Measurements from ENCODE around the gene ISG15. TPM values are rescaled to one million over a fixed set of nuclear protein-coding genes. Genes with fewer than 3 reads are reported as not detected.
"Not testable (repeated sequence)": the region's sequence is repeated elsewhere in the genome, so short reads cannot be mapped to it uniquely, and the experiment has no call there.

Gene ISG15
- total RNA-seq, 2 donors from 2014 or later = 91.6 to 97.5 TPM

DNA sequence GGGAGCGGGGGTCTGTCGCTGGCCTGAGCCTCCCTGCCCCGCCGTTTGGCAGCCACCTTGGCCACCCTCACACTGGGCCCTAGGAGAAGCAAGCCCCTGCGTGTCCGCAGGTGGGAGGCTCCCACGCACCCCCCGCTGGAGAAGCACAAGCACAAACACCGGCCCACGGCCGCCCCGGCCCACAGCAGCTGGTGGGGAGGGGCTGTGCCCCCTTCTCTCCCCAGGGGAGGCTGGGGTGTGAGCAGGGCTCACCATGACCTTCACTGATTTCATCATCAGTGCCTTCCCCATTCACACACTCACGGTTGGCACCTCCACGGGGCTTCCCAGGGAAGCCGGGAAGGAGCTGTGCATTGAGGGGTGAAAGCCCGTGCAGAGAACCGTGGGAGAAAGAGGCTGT lies 14.5 kb downstream of the ISG15 start:
- no peaks in the 10 kb centered on the region for H3K36me3 Mint-ChIP-seq
- H3K27ac Mint-ChIP-seq = no peak overlapping the region
- ATAC-seq (no peak), DNase-seq (ENCODE audit: low spot score in 2 of 2) (no peak)
- H3K9me3 Mint-ChIP-seq = no peaks in the 10 kb centered on the region

DNA sequence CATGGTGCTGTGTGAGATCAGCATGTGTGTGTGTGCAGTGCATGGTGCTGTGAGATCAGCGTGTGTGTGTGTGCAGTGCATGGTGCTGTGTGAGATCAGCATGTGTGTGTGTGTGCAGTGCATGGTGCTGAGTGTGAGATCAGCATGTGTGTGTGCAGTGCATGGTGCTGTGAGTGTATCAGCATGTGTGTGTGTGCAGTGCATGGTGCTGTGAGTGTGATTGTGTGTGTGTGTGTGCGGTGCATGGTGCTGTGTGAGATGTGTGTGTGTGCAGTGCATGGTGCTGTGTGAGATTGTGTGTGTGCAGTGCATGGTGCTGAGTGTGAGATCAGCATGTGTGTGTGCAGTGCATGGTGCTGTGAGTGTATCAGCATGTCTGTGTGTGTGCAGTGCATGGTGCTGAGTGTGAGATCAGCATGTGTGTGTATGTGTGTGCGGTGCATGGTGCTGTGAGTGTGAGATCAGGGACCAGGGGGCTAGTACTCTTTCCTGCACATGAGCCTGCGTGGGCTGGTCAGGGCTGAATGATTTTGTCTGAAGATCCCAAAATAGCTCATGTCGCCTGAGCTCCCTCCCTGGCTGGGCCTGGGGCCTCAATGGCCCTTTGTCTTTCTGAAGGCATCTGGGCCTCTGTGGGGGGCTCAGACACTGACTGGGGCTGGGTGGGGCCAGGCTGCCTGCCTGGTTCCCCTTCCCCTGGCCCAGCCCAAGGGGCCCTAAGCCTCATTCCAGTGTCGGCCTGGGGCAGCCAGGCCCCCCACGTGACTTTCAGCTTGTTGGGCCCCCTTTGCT lies 17.8 kb downstream of the ISG15 start:
- ATAC-seq; H3K27ac Mint-ChIP-seq; H3K9me3 Mint-ChIP-seq; DNase-seq (ENCODE audit: low spot score in 2 of 2); H3K36me3 Mint-ChIP-seq: not testable (repeated sequence)

DNA sequence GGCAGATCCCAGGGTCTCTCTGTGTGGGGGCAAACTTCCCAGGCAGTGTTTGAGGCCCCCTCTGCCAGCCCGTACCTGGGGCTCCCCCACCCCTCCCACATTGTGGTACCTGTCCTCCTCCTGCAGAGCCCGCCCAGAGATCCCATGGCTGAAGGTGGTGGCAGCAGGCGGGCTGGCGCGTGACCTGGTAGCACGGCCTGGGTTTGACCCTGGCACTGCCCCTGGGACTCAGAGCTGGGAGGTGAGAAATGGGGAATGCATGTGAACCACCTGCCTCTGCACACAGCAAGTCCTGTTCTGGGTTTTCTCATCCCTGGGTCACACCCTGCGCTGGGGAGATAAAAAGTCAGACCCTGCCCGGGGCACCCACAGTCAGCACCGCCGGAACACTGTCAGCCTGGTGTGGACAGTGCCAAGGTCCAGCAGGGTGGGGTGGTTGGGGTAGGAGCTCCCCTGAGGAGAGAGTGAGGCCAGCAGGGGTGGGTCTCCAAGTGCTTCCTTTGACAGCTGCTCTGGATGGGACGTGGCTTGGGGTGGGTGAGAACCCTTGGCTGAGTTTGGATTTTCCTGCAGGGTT lies 18.4 kb downstream of the ISG15 start:
- Mint-ChIP-seq H3K9me3 (no peaks in the 10 kb centered on the region), H3K36me3 (no peaks in the 10 kb centered on the region), H3K27ac (peak overlapping the region in 1 of 2 donors; percentile 74)
- DNase-seq (ENCODE audit: low spot score in 2 of 2) = no peak
- ATAC-seq = no peak

- peak overlapping the region; percentile 36 to 74 for H3K27ac Mint-ChIP-seq
- ATAC-seq (no peak), DNase-seq (ENCODE audit: low spot score in 2 of 2) (no peak)
- no peaks in the 10 kb centered on the region for H3K9me3 Mint-ChIP-seq
- no peaks in the 10 kb centered on the region for H3K36me3 Mint-ChIP-seq
Observed at GRCh38 chr1:1032424-1032823, 19.1 kb downstream of the ISG15 start.

DNA sequence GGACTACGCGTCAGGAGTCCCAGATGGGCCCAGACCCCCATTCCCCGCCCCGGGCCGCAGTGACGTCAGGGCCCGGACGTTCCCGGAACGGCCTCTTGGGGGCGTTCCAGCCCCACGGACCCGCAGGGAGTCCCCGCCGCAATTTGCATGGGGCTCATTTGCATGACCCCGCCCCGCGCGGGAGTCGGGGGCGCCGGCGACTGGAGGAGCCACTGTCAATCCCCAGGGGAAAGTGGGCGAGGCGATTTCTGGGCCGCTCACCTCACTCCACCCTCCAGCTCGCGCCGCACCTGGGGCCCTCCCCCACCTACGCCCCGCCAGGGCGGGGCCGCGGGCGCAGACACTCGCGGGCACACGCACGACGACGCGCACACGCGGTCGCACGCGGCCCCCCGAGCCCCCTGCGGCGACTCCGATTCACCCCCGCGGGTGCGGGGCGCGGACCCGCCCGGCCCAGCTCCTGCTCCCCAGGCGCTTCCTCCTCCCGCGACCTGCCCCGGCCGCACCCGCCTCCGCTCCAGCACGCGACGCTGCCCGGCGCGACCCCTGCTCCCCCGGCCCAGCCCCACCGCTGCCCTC lies 19.8 kb downstream of the ISG15 start:
- ATAC-seq (peak; percentile 96), DNase-seq (ENCODE audit: low spot score in 2 of 2) (peak; percentile 95 to 99)
- no peak overlapping the region for H3K27ac Mint-ChIP-seq
- H3K36me3 Mint-ChIP-seq = no peaks in the 10 kb centered on the region
- no peaks in the 10 kb centered on the region for H3K9me3 Mint-ChIP-seq

DNA sequence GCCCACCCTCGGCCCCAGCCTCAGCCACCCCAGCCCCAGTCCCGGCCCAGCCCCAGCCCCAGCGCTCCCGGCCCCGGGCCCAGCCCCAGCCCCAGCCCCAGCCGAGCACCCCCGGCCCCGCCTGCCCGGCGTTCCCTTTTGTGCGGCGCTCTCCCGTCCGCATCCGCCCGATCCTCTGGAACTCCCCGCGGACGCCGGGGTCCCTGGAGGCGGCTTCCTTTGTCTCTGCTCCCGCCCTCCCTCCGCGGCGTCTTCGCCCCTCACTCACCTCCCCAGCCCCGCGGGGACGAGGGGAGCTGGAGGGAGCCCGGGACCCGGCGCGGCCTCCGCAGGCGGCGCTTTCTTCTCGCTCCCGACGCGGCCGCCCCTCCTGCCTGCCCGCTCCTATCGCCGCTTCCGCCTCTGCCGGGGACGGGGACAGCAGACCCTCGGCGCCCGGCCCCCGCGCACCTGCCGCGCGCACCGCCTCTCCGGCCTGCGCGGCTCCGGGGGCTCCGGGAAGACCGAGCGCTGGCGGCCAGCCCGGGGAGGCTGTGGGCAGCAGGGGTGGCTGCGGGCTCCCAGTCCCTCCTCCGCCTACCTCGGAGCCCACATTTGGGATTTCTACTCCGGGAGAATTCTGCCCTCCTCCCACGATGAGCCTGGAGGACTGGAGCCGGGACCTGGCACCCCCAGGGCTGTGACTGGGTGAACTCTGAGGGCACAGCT lies 20.6 kb downstream of the ISG15 start:
- no peaks in the 10 kb centered on the region for H3K36me3 Mint-ChIP-seq
- ATAC-seq = peak; percentile 10 to 21
- H3K9me3 Mint-ChIP-seq = no peaks in the 10 kb centered on the region
- H3K27ac Mint-ChIP-seq = no peak overlapping the region
- no peak for DNase-seq (ENCODE audit: low spot score in 2 of 2)

GRCh38 chr1:1034439-1034781 lies 21.1 kb downstream of the ISG15 start:
- H3K27ac Mint-ChIP-seq = no peak overlapping the region
- H3K9me3 Mint-ChIP-seq = no peaks in the 10 kb centered on the region
- no peak for ATAC-seq
- DNase-seq (ENCODE audit: low spot score in 2 of 2) = no peak
- no peaks in the 10 kb centered on the region for H3K36me3 Mint-ChIP-seq

GRCh38 chr1:1035291-1035943 lies 22.1 kb downstream of the ISG15 start:
- ATAC-seq = no peak
- H3K9me3 Mint-ChIP-seq = no peaks in the 10 kb centered on the region
- H3K36me3 Mint-ChIP-seq = no peaks in the 10 kb centered on the region
- no peak for DNase-seq (ENCODE audit: low spot score in 2 of 2)
- H3K27ac Mint-ChIP-seq = no peak overlapping the region

- DNase-seq (ENCODE audit: low spot score in 2 of 2) = no peak
- ATAC-seq = no peak
- H3K9me3 Mint-ChIP-seq = no peaks in the 10 kb centered on the region
- H3K27ac Mint-ChIP-seq = no peak overlapping the region
- H3K36me3 Mint-ChIP-seq = no peaks in the 10 kb centered on the region
Observed at GRCh38 chr1:1037366-1038327, 24.4 kb downstream of the ISG15 start.

DNA sequence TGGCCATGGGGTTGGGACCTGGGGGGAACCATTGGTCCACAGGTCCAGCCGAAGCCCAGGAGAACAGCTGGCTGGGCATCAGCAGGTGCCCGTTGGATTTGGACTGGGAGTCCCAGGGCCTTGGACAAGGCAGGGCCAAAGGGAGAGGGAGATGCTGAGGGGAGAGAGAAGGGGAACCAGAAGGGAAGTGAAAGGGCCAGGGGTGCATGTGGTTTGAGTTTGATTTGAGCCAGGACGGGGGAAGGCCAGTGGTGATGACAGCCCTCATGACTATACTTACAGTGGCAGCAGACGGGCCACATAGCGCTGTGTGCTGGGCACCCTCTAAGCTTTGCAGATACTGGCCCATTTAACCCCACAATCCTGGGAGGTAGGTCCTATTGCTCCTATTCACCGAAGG lies 25.4 kb downstream of the ISG15 start:
- Mint-ChIP-seq H3K9me3 (no peaks in the 10 kb centered on the region), H3K27ac (peak overlapping the region in 1 of 2 donors; percentile 66), H3K36me3 (no peaks in the 10 kb centered on the region)
- DNase-seq (ENCODE audit: low spot score in 2 of 2) (no peak), ATAC-seq (peak in 1 of 2 donors; percentile 59)

DNA sequence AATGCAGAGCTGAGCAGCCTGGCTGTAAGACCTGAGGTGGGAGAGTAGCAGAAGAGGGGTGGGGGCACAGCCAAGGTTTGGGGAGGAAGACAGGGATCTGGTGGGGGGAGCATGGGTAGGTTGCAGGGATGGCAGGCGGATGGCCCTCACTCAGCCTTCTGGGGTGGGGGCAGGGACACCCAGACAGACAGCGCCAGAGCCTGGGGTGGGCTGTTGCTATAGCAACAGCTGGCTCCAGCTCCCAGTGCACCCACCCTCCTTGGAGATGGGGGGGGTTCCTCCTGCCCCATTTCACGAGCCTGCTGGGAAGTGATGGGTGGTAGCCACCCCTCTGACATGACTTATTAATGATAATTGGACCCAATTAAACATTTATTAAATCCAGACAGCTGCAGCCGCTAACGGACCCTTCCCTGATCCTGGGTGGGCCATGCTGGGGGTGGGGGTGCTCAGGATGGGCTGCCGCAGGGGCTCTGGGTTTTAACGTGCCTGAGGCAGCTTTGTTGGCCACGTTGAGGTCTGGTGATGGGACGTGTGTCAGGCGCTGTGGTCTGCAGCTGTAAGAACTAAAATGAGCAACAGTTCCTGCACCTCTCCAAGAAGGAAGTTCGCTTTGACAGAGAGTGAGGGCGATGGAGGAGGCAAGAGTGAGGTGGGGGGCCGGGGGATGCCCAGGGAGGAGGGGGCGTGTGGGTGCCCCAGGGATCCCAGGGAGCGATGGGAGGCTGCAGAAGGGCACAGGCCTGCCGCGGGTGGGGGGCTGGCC lies 26.0 kb downstream of the ISG15 start:
- no peak for DNase-seq (ENCODE audit: low spot score in 2 of 2)
- ATAC-seq = peak; percentile 19 to 70
- Mint-ChIP-seq H3K36me3 (no peaks in the 10 kb centered on the region), H3K27ac (peak overlapping the region in 1 of 2 donors; percentile 66), H3K9me3 (no peaks in the 10 kb centered on the region)

- Mint-ChIP-seq H3K36me3 (no peaks in the 10 kb centered on the region), H3K9me3 (no peaks in the 10 kb centered on the region), H3K27ac (peak overlapping the region in 1 of 2 donors; percentile 66)
- ATAC-seq = peak; percentile 74 to 91
- DNase-seq (ENCODE audit: low spot score in 2 of 2) = peak in 1 of 2 donors; percentile 81
Observed at GRCh38 chr1:1040004-1040991, 27.0 kb downstream of the ISG15 start.

- ATAC-seq = peak in 1 of 2 donors; percentile 37
- Mint-ChIP-seq H3K36me3 (no peaks in the 10 kb centered on the region), H3K27ac (no peak overlapping the region), H3K9me3 (no peaks in the 10 kb centered on the region)
- no peak for DNase-seq (ENCODE audit: low spot score in 2 of 2)
Observed at GRCh38 chr1:1041092-1041523, 27.8 kb downstream of the ISG15 start.

DNA sequence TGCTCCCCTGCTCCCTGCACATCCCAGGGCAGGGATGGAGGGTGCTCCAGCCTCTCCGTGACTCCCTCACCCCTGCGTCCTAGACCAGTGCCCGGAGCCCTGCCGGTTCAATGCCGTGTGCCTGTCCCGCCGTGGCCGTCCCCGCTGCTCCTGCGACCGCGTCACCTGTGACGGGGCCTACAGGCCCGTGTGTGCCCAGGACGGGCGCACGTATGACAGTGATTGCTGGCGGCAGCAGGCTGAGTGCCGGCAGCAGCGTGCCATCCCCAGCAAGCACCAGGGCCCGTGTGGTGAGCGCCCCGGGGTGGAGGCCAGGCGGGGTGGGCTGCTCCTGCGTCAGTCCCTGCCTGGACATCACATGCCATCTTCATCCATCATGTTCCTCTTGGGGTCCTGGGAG lies 28.6 kb downstream of the ISG15 start:
- Mint-ChIP-seq H3K36me3 (no peaks in the 10 kb centered on the region), H3K9me3 (no peaks in the 10 kb centered on the region)

More for the DNA sequence above, 28.6 kb downstream of the ISG15 start:
- no peak for ATAC-seq
- H3K27ac Mint-ChIP-seq = no peak overlapping the region
- no peak for DNase-seq (ENCODE audit: low spot score in 2 of 2)

All from activated naive CD4-positive, alpha-beta T cell treated with anti-CD3 and anti-CD28 coated beads, Interleukin-2, amount 50 U/mL, for 72 hours (primary cell).